Neural crest cell (in vitro differentiated cells): ENCODE results near the gene PEX5. TPM values are rescaled to one million over a fixed set of nuclear protein-coding genes. Genes with fewer than 3 reads are reported as not detected.

ENCODE experiments used
- DNase-seq: peaks from one replicate; pipeline ENCODE4 v3.0.0; 2021; ENCODE audit warnings: low read depth, mixed read lengths, low spot score
- H3K27ac Mint-ChIP-seq: one replicate; pipeline ENCODE4 v1.8.0; 2021; ENCODE audit warnings: mild to moderate bottlenecking, mixed read lengths; ENCODE audit not compliant: unreplicated experiment
- H3K27me3 Mint-ChIP-seq: 2 replicates; pipeline ENCODE4 v1.8.0; 2021; ENCODE audit warnings: low read depth, mild to moderate bottlenecking, mixed read lengths
- H3K36me3 Mint-ChIP-seq: 2 replicates; pipeline ENCODE4 v1.8.0; 2021; ENCODE audit warnings: low read depth, mild to moderate bottlenecking, mixed read lengths
- H3K4me1 Mint-ChIP-seq: 2 replicates; pipeline ENCODE4 v1.8.0; 2021; ENCODE audit warnings: mixed read lengths
- H3K4me3 Mint-ChIP-seq: one replicate; pipeline ENCODE4 v1.8.0; 2021; ENCODE audit warnings: mild to moderate bottlenecking, mixed read lengths
- H3K9me3 Mint-ChIP-seq: 2 replicates; pipeline ENCODE4 v1.8.0; 2021; ENCODE audit warnings: mixed read lengths
- CTCF ChIP-seq: fragments of 200-600 bp; sonication (generic); conservative IDR thresholded peaks from 2 replicates; pipeline ENCODE4 v1.5.0; 2021; ENCODE audit warnings: antibody characterized with exemption, mild to moderate bottlenecking
- long read RNA-seq: library from polyadenylated mRNA; unstranded; transcript quantifications from one replicate; pipeline ENCODE4 v2.0.0, GENCODE V29; 2020
- total RNA-seq: library from RNA; stranded (reverse); gene quantifications from 2 replicates; pipeline ENCODE4 v1.2.1, GENCODE V29; 2021

The PEX5 gene
- total RNA-seq = 40.2 and 42.2 TPM in 2 replicates
- long read RNA-seq, partial matches to known transcripts = 3 of 15 reads
- long read RNA-seq, other reads (novel, unspliced or antisense) = 9 of 15 reads

GRCh38 chr12:7189398-7190267, at the start of gene PEX5:
PEX5 (plus strand) TSS chr12:7189686; CDS start chr12:7190378, 692 bp downstream.
- H3K27ac Mint-ChIP-seq = peak within 1 kb of the TSS; percentile 95
- no peaks in the 10 kb centered on the region for H3K27me3 Mint-ChIP-seq
- TF ChIP-seq CTCF = no peak
- H3K36me3 Mint-ChIP-seq = peaks cover 11% of the 10 kb centered on the region
- H3K4me3 Mint-ChIP-seq = peak within 1 kb of the TSS; percentile 93
- peak; percentile 71 for DNase-seq
- no peaks in the 10 kb centered on the region for H3K9me3 Mint-ChIP-seq
- H3K4me1 Mint-ChIP-seq = peaks cover 27% of the 10 kb centered on the region

- Mint-ChIP-seq H3K4me1 (peaks cover 5% of the 10 kb centered on the region), H3K27ac (no peak overlapping the region), H3K9me3 (no peaks in the 10 kb centered on the region), H3K4me3 (no peak overlapping the region), H3K36me3 (peaks cover 19% of the 10 kb centered on the region), H3K27me3 (no peaks in the 10 kb centered on the region)
- DNase-seq = no peak
- TF ChIP-seq CTCF = no peak
Measured at GRCh38 chr12:7141351-7142005, 48.0 kb upstream of the PEX5 start.

- Mint-ChIP-seq H3K27me3 (no peaks in the 10 kb centered on the region), H3K27ac (no peak overlapping the region), H3K9me3 (no peaks in the 10 kb centered on the region), H3K4me3 (no peak overlapping the region), H3K4me1 (peaks cover 5% of the 10 kb centered on the region), H3K36me3 (peaks cover 19% of the 10 kb centered on the region)
- peak; percentile 60 for DNase-seq
- TF ChIP-seq CTCF = peak; percentile 77
Measured at GRCh38 chr12:7142056-7142644, 47.3 kb upstream of the PEX5 start.

- Mint-ChIP-seq H3K27ac (no peak overlapping the region), H3K36me3 (peaks cover 19% of the 10 kb centered on the region)
Measured at GRCh38 chr12:7142809-7143465, 46.5 kb upstream of the PEX5 start.

More at GRCh38 chr12:7142809-7143465, 46.5 kb upstream of the PEX5 start:
- TF ChIP-seq CTCF = no peak
- Mint-ChIP-seq H3K4me3 (no peak overlapping the region), H3K27me3 (no peaks in the 10 kb centered on the region), H3K9me3 (no peaks in the 10 kb centered on the region), H3K4me1 (peaks cover 4% of the 10 kb centered on the region)
- DNase-seq = no peak
